Right atrium auricular region (tissue), 2 donors: ENCODE results near the gene CACNG4. TPM values are rescaled to one million over a fixed set of nuclear protein-coding genes. Genes with fewer than 3 reads are reported as not detected.

ENCODE experiments used
- DNase-seq: peaks from one replicate; pipeline ENCODE4 v3.0.0-alpha.2; 2019; ENCODE audit warnings: low spot score
- H3K27ac ChIP-seq, 2 donors: fragments of 200-600 bp; sonication (generic); 1 replicate in 1 of 2; 2 replicates in 1 of 2; pipeline ENCODE4 v1.5.1; 2016 to 2019
- H3K27me3 ChIP-seq, 2 donors: fragments of 200-600 bp; sonication (generic); one replicate each; pipeline versions ENCODE4 v1.5.1 to v1.6.0; 2017 to 2019
- H3K36me3 ChIP-seq: fragments of 200-600 bp; sonication (generic); one replicate; pipeline ENCODE4 v1.5.1; 2016
- H3K4me1 ChIP-seq, 2 donors: fragments of 200-600 bp; sonication (generic); one replicate each; pipeline versions ENCODE4 v1.5.1 to v1.6.0; 2017 to 2019
- H3K4me3 ChIP-seq, 2 donors: fragments of 200-600 bp; sonication (generic); 1 replicate in 1 of 2; 2 replicates in 1 of 2; pipeline ENCODE4 v1.5.1; 2017 to 2019; ENCODE audit warnings: mild to moderate bottlenecking in 1 of 2, moderate library complexity in 1 of 2
- H3K9me3 ChIP-seq, 2 donors: fragments of 200-600 bp; sonication (generic); one replicate each; pipeline ENCODE4 v1.5.1; 2019
- CTCF ChIP-seq, 2 donors: fragments of 200-600 bp; sonication (generic); IDR thresholded peaks; one replicate each; pipeline ENCODE4 v1.5.1; 2019; ENCODE audit warnings: antibody characterized with exemption in 2 of 2
- total RNA-seq, 2 donors: library from RNA; depleted of rRNA; stranded (reverse); fragments of >200 nt; gene quantifications; one replicate each; pipeline ENCODE4 v1.1.0, GENCODE V29; 2016

CACNG4 gene
- total RNA-seq, 2 donors from 2014 or later: 0.63 to 1.9 TPM

GRCh38 chr17:67068999-67069398 lies 104.5 kb downstream of the CACNG4 start:
- DNase-seq: no peak
- TF ChIP-seq CTCF (IDR thresholded peaks at IDR 0.05): no peak
- H3K27ac ChIP-seq: no peak overlapping the region

GRCh38 chr17:67069603-67070136 lies 105.2 kb downstream of the CACNG4 start:
- no peaks in the 10 kb centered on the region for H3K27me3 ChIP-seq
- H3K27ac ChIP-seq: no peak overlapping the region
- no peak for DNase-seq
- H3K4me3 ChIP-seq: no peak overlapping the region
- TF ChIP-seq CTCF (IDR thresholded peaks at IDR 0.05): no peak
- peaks cover 5% of the 10 kb centered on the region for H3K36me3 ChIP-seq
- H3K4me1 ChIP-seq: no peaks in the 10 kb centered on the region
- H3K9me3 ChIP-seq: no peaks in the 10 kb centered on the region

More at GRCh38 chr17:67068999-67069398, 104.5 kb downstream of the CACNG4 start:
- Histone ChIP-seq H3K36me3 (peaks cover 5% of the 10 kb centered on the region), H3K27me3 (no peaks in the 10 kb centered on the region), H3K4me1 (no peaks in the 10 kb centered on the region), H3K9me3 (no peaks in the 10 kb centered on the region), H3K4me3 (no peak overlapping the region)

- no peaks in the 10 kb centered on the region for H3K4me1 ChIP-seq
- DNase-seq: no peak
- H3K4me3 ChIP-seq: no peak overlapping the region
- H3K9me3 ChIP-seq: no peaks in the 10 kb centered on the region
- TF ChIP-seq CTCF (IDR thresholded peaks at IDR 0.05): no peak
- no peaks in the 10 kb centered on the region for H3K27me3 ChIP-seq
- H3K36me3 ChIP-seq: peaks cover 12% of the 10 kb centered on the region
- no peak overlapping the region for H3K27ac ChIP-seq
Observed at GRCh38 chr17:67071595-67071994, 107.1 kb downstream of the CACNG4 start.

GRCh38 chr17:67072885-67073284 lies 108.4 kb downstream of the CACNG4 start:
- Histone ChIP-seq H3K36me3 (peaks cover 12% of the 10 kb centered on the region), H3K9me3 (no peaks in the 10 kb centered on the region), H3K4me1 (no peaks in the 10 kb centered on the region), H3K4me3 (no peak overlapping the region), H3K27ac (no peak overlapping the region), H3K27me3 (no peaks in the 10 kb centered on the region)
- no peak for TF ChIP-seq CTCF (IDR thresholded peaks at IDR 0.05)
- no peak for DNase-seq

GRCh38 chr17:67074781-67075180 lies 110.3 kb downstream of the CACNG4 start:
- DNase-seq: no peak
- H3K4me3 ChIP-seq: no peak overlapping the region
- no peak overlapping the region for H3K27ac ChIP-seq
- H3K9me3 ChIP-seq: no peaks in the 10 kb centered on the region
- H3K27me3 ChIP-seq: no peaks in the 10 kb centered on the region
- H3K4me1 ChIP-seq: no peaks in the 10 kb centered on the region
- H3K36me3 ChIP-seq: peaks cover 12% of the 10 kb centered on the region
- no peak for TF ChIP-seq CTCF (IDR thresholded peaks at IDR 0.05)

GRCh38 chr17:67076290-67076689 lies 111.8 kb downstream of the CACNG4 start:
- no peaks in the 10 kb centered on the region for H3K9me3 ChIP-seq
- H3K27ac ChIP-seq: no peak overlapping the region
- H3K4me3 ChIP-seq: no peak overlapping the region
- H3K36me3 ChIP-seq: peaks cover 12% of the 10 kb centered on the region
- no peaks in the 10 kb centered on the region for H3K4me1 ChIP-seq
- TF ChIP-seq CTCF (IDR thresholded peaks at IDR 0.05): no peak
- DNase-seq: no peak
- H3K27me3 ChIP-seq: no peaks in the 10 kb centered on the region
